K562 (cell line): Measurements from ENCODE around the gene ARHGAP10. TPM values are rescaled to one million over a fixed set of nuclear protein-coding genes. Genes with fewer than 3 reads are reported as not detected.

ENCODE experiments used
- ATAC-seq: fragments of 200-7000 bp; cut with Tn5 transposase; 3 replicates; pipeline ENCODE4 v1.9.1; 2020; ENCODE audit warnings: moderate library complexity
- BruUV-seq: library from RNA; stranded (reverse); fragments of 400-500 nt; replicated peaks from 2 replicates; lab custom pipeline; 2021; lab: Mats Ljungman, UMichigan
- CTCF ChIA-PET: fragments of 300-600 bp; formaldehyde crosslinking; extraction: SDS; loops from one replicate; lab custom pipeline; 2021; ENCODE audit warnings: low intra/inter-chr PET ratio; lab: Yijun Ruan, JAX
- POLR2A ChIA-PET: fragments of 300-600, 350-650 bp; sonication (Branson Sonifier 250); formaldehyde crosslinking; extraction: SDS; loops from one replicate; lab custom pipeline; 2021; ENCODE audit warnings: antibody characterized with exemption, inconsistent platforms; lab: Yijun Ruan, JAX
- DNase-seq, 4 experiments: peaks; one replicate each; pipeline versions ENCODE4 v3.0.0 to v3.0.0-alpha.2; 2011 to 2018; ENCODE audit warnings: low spot score in 3 of 4, mixed read lengths in 3 of 4; ENCODE audit errors: extremely low read depth in 1 of 4
- FAIRE-seq: peaks from 2 replicates; lab custom pipeline; 2011; peaks lifted over from hg19 to GRCh38; lab: Jason Lieb, UNC
- H2AFZ ChIP-seq: 2 replicates; pipeline ENCODE4 v1.6.0; 2011; ENCODE audit warnings: low read depth, low read length, control low read depth, inconsistent platforms
- H3K27ac ChIP-seq: fragments of 200-600 bp; 3 replicates; pipeline ENCODE4 v1.8.0; 2011; ENCODE audit warnings: low read depth, mild to moderate bottlenecking, control low read depth, inconsistent platforms, low read length, moderate library complexity, mixed read lengths; ENCODE audit errors: extremely low read depth
- H3K27me3 ChIP-seq, 2 experiments: fragments of 300-600 bp in 1 of 2; 2 replicates in 1 of 2; 3 replicates in 1 of 2; pipeline versions ENCODE4 v1.6.0 to v1.8.0; 2011; ENCODE audit warnings: inconsistent platforms in 2 of 2, low read length in 2 of 2, mild to moderate bottlenecking in 1 of 2, mixed read lengths in 1 of 2, moderate library complexity in 1 of 2; ENCODE audit not compliant: control insufficient read depth in 2 of 2, insufficient read depth in 2 of 2
- H3K36me3 ChIP-seq: fragments of 300-600 bp; 3 replicates; pipeline ENCODE4 v1.8.0; 2011; ENCODE audit warnings: mild to moderate bottlenecking, low read length, inconsistent platforms; ENCODE audit not compliant: control insufficient read depth, insufficient read depth
- H3K4me1 ChIP-seq, 2 experiments: fragments of 200-600 bp in 1 of 2; replicated peaks in 1 of 2; 2 replicates in 1 of 2; 3 replicates in 1 of 2; pipeline versions ENCODE4 v1.5.1 to v1.8.0; 2011; ENCODE audit warnings: inconsistent platforms in 2 of 2, low read length in 2 of 2, mild to moderate bottlenecking in 1 of 2, mixed read lengths in 1 of 2, moderate library complexity in 1 of 2; ENCODE audit not compliant: control insufficient read depth in 2 of 2, insufficient read depth in 2 of 2
- H3K4me2 ChIP-seq: 2 replicates; pipeline ENCODE4 v1.6.1; 2011; ENCODE audit warnings: low read length, control low read depth, inconsistent platforms, mixed read lengths; ENCODE audit not compliant: insufficient read depth
- H3K4me3 ChIP-seq: fragments of 200-600 bp; sonication (generic), shearing (Covaris generic); 2 replicates; pipeline ENCODE4 v1.5.1; 2016; ENCODE audit warnings: control low read depth, inconsistent platforms
- H3K79me2 ChIP-seq: fragments of 200-600 bp; 3 replicates; pipeline ENCODE4 v1.8.0; 2011; ENCODE audit warnings: low read length, inconsistent platforms; ENCODE audit not compliant: control insufficient read depth, insufficient read depth
- H3K9ac ChIP-seq, 2 experiments: 2 replicates each; pipeline versions ENCODE4 v1.6.0 to v1.6.1; 2011; ENCODE audit warnings: low read depth in 2 of 2, low read length in 2 of 2, control low read depth in 1 of 2, inconsistent platforms in 1 of 2, mild to moderate bottlenecking in 1 of 2, mixed read lengths in 1 of 2; ENCODE audit not compliant: insufficient read depth in 1 of 2
- H3K9me1 ChIP-seq: one replicate; pipeline ENCODE4 v1.6.0; 2011; ENCODE audit warnings: inconsistent platforms, mild to moderate bottlenecking, low read length, moderate library complexity; ENCODE audit not compliant: control insufficient read depth, insufficient read depth
- H3K9me3 ChIP-seq: replicated peaks from 2 replicates; pipeline ENCODE4 v1.5.1; 2011; ENCODE audit warnings: low read depth, low read length, inconsistent platforms; ENCODE audit not compliant: control insufficient read depth, insufficient read depth
- H4K20me1 ChIP-seq: replicated peaks from 2 replicates; pipeline ENCODE4 v1.6.1; 2011; ENCODE audit warnings: low read length, inconsistent platforms, mixed read lengths; ENCODE audit not compliant: control insufficient read depth, insufficient read depth
- CXXC5 ChIP-seq: fragments of 250-450 bp; sonication (Bioruptor Pico); IDR thresholded peaks from 2 replicates; pipeline ENCODE4 v1.8.0; 2022; ENCODE audit warnings: inconsistent platforms, mild to moderate bottlenecking, moderate library complexity
- GATAD2A ChIP-seq: fragments of 450-650 bp; IDR thresholded peaks from 2 replicates; pipeline ENCODE4 v1.6.1; 2017
- KDM1A ChIP-seq, 2 experiments: fragments of 450-650 bp; IDR thresholded peaks; 2 replicates each; pipeline ENCODE4 v1.6.1; 2016; ENCODE audit warnings: mild to moderate bottlenecking in 2 of 2
- KLF13 ChIP-seq: fragments of 450-650 bp; IDR thresholded peaks from 2 replicates; pipeline ENCODE4 v1.6.1; 2016; ENCODE audit warnings: missing genetic modification characterization, low read depth, mild to moderate bottlenecking, missing compliant biosample characterization, moderate library complexity, borderline replicate concordance
- KLF6 ChIP-seq: fragments of 250-450 bp; sonication (Bioruptor Pico); IDR thresholded peaks from 2 replicates; pipeline ENCODE4 v1.4.0; 2020; ENCODE audit warnings: mild to moderate bottlenecking, moderate library complexity, borderline replicate concordance
- NFE2L1 ChIP-seq: fragments of 450-650 bp; IDR thresholded peaks from 2 replicates; pipeline ENCODE4 v1.6.1; 2016; ENCODE audit warnings: missing genetic modification characterization, low read depth, mild to moderate bottlenecking, missing compliant biosample characterization, moderate library complexity, borderline replicate concordance
- NFIX ChIP-seq: fragments of 250-450 bp; sonication (Bioruptor Pico); IDR thresholded peaks from 2 replicates; pipeline ENCODE4 v1.4.0; 2020; ENCODE audit warnings: low read depth, mild to moderate bottlenecking, moderate library complexity
- NUFIP1 ChIP-seq: fragments of 450-650 bp; IDR thresholded peaks from 2 replicates; pipeline ENCODE4 v1.6.1; 2018; ENCODE audit not compliant: partially characterized antibody
- SAFB2 ChIP-seq: fragments of 200-400 bp; formaldehyde crosslinking; IDR thresholded peaks from 2 replicates; pipeline ENCODE4 v1.6.1; 2018; ENCODE audit warnings: borderline replicate concordance, low read length, low read depth, moderate library complexity; ENCODE audit not compliant: severe bottlenecking
- SP1 ChIP-seq: sonication (generic); formaldehyde crosslinking; IDR thresholded peaks from 2 replicates; pipeline ENCODE4 v1.8.1; 2022; ENCODE audit warnings: mild to moderate bottlenecking, missing genetic modification reagents
- ZBTB1 ChIP-seq: sonication (generic); formaldehyde crosslinking; IDR thresholded peaks from 2 replicates; pipeline ENCODE4 v1.8.1; 2023; ENCODE audit warnings: missing genetic modification reagents, low read depth, mild to moderate bottlenecking, borderline replicate concordance
- WGBS: fragments of 100-300 bp; shearing (Covaris generic); methylation state at CpG from one replicate; pipeline ENCODE4 v1.1.6; 2016; ENCODE audit warnings: low coverage, mixed read lengths; ENCODE audit not compliant: insufficient coverage; ENCODE audit errors: missing lambda C conversion rate; 5-methylcytosine and 5-hydroxymethylcytosine counted together
- in situ Hi-C: fragments of 300-500 bp; cut with MboI; formaldehyde crosslinking; loops from 4 replicates; pipeline ENCODE4 v1.15.0; 2018; ENCODE audit warnings: inconsistent platforms, mixed read lengths
- intact Hi-C: fragments of 100-400 bp; cut with micrococcal nuclease; formaldehyde crosslinking; loops from 2 replicates; pipeline ENCODE4 v1.14.2; 2022
- polyA plus RNA-seq, 8 experiments: library from polyadenylated mRNA; depleted of rRNA in 4 of 8; stranded (reverse) in 5 of 8; unstranded in 3 of 8; fragments of >200 nt; fragmentation: Nextera tagmentation in 2 of 8; fragmentation: Illumina TruSeq in 1 of 8; extraction: Ambion mirVana in 2 of 8; extraction: Trizol in 1 of 8; gene quantifications; 2 replicates each; pipeline versions ENCODE4 v1.2.1 to v1.2.3, GENCODE V29; 2011 to 2014; ENCODE audit warnings: inconsistent platforms in 1 of 8, missing spikeins in 1 of 8
- total RNA-seq, 7 experiments: library from RNA; depleted of rRNA in 6 of 7; stranded (reverse); fragments of >200 nt in 6 of 7; fragmentation: Illumina TruSeq in 2 of 7; extraction: Trizol in 2 of 7; gene quantifications; 2 replicates each; pipeline versions ENCODE4 v1.2.1 to v1.2.3, GENCODE V29; 2011 to 2021; ENCODE audit warnings: low replicate concordance in 1 of 7

The ARHGAP10 gene
- total and polyA plus RNA-seq, 9 of the 15 experiments (the other 6 are each of a cell fraction or from before 2014, with no cell fraction given) = 0.03 to 0.22 (median 0.06) TPM; not detected in 3

GRCh38 chr4:147789596-147789995, 57.7 kb downstream of the ARHGAP10 start:
- no peak for ATAC-seq
- Histone ChIP-seq H4K20me1 (no peaks in the 10 kb centered on the region; the same call in 1 of the 2 replicates), H3K79me2 (no peaks in the 10 kb centered on the region), H3K4me1 (no peaks in the 10 kb centered on the region), H3K27me3 (peaks cover 2 to 6% of the 10 kb centered on the region in 2 experiments; a peak in 3 of 5 replicates), H3K9me3 (no peaks in the 10 kb centered on the region), H3K36me3 (no peaks in the 10 kb centered on the region), H3K27ac (no peak overlapping the region), H3K4me3 (no peak overlapping the region), H2AFZ (no peak overlapping the region), H3K9me1 (no peaks in the 10 kb centered on the region), H3K9ac (no peak overlapping the region), H3K4me2 (no peak overlapping the region)
- ChIA-PET CTCF (no interaction called here), POLR2A (no interaction called here)
- FAIRE-seq = no peak
- intact Hi-C loops (no loop called here), in situ Hi-C loops (no loop called here)
- DNase-seq = no peak
- 0% methylated on average over 2 of the region's 2 CpGs for WGBS
- no peak for TF ChIP-seq NUFIP1
- no peak for TF ChIP-seq GATAD2A
- no TSS peak for BruUV-seq

GRCh38 chr4:147790412-147790811, 58.5 kb downstream of the ARHGAP10 start:
- FAIRE-seq (no peak), DNase-seq (no peak), ATAC-seq (no peak)
- Histone ChIP-seq H3K9me3 (no peaks in the 10 kb centered on the region), H3K4me2 (no peak overlapping the region), H3K9ac (no peak overlapping the region), H3K36me3 (no peaks in the 10 kb centered on the region), H3K79me2 (no peaks in the 10 kb centered on the region), H2AFZ (no peak overlapping the region), H4K20me1 (no peaks in the 10 kb centered on the region; the same call in 1 of the 2 replicates), H3K9me1 (no peaks in the 10 kb centered on the region), H3K27me3 (peaks cover 2 to 6% of the 10 kb centered on the region in 2 experiments; a peak in 3 of 5 replicates), H3K4me3 (no peak overlapping the region), H3K4me1 (no peaks in the 10 kb centered on the region), H3K27ac (no peak overlapping the region)
- in situ Hi-C loops = no loop called here
- intact Hi-C loops = no loop called here
- 0% methylated on average over 2 of the region's 2 CpGs for WGBS
- POLR2A ChIA-PET = no interaction called here
- CTCF ChIA-PET = no interaction called here
- BruUV-seq = no TSS peak
- TF ChIP-seq KDM1A (IDR thresholded peaks at IDR 0.05) (no peak), SP1 (CRISPR knock-in tag) (no peak), KLF6 (CRISPR knock-in tag) (no peak), ZBTB1 (CRISPR knock-in tag) (no peak), SAFB2 (no peak), NFE2L1 (no peak), CXXC5 (CRISPR knock-in tag) (no peak), NFIX (CRISPR knock-in tag) (no peak), KLF13 (tag) (no peak)
- TF ChIP-seq, all 486 proteins: peak for 0
